Gastrocnemius medialis (tissue), 4 donors: Measurements from ENCODE around the gene VTI1B.

Source experiments
- POLR2A ChIP-seq, 2 donors: fragments of 450-650 bp; IDR thresholded peaks; one replicate each; pipeline ENCODE4 v1.6.1; 2017; ENCODE audit warnings: antibody characterized with exemption in 2 of 2, mild to moderate bottlenecking in 2 of 2, moderate library complexity in 2 of 2
- TF ChIP-seq, protein P1 (sequence below), 5 experiments: fragments of 450-650 bp in 3 of 5; fragments of 200-600 bp in 2 of 5; sonication (generic) in 2 of 5; IDR thresholded peaks in 4 of 5; conservative IDR thresholded peaks in 1 of 5; 1 replicate in 4 of 5; 2 replicates in 1 of 5; pipeline ENCODE4 v1.5.1; 2016 to 2019; ENCODE audit warnings: antibody characterized with exemption in 5 of 5, mild to moderate bottlenecking in 3 of 5, moderate library complexity in 3 of 5

DNA sequence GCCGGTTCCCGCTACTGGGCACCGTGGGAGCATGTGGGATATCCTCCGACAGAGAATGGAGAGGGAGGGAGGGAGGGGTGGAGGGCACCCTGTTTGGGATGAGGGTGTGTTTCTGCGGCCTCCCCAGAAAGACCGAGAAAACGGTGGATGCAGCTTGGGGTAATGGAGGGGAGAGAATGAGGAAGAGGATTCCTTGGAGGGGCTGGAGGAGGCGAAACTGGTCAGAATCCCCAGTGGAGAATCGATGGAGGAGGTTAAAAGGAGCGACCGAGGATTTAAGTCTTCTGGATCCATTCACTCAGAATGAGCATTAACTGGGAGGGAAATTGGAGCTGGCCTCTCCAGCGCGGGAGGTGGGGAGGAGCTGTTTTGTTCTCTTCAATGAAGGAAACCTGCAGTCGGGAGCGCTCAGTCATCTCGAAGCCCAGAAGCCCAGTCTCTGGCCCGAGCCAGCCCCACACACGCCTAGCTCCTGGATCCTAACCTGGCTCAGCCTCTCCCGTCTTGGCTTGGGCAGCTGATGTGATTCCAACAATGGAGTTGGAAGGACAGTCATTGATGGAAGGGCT lies 54.1 kb downstream of the VTI1B start:
- TF ChIP-seq, protein P1, sequence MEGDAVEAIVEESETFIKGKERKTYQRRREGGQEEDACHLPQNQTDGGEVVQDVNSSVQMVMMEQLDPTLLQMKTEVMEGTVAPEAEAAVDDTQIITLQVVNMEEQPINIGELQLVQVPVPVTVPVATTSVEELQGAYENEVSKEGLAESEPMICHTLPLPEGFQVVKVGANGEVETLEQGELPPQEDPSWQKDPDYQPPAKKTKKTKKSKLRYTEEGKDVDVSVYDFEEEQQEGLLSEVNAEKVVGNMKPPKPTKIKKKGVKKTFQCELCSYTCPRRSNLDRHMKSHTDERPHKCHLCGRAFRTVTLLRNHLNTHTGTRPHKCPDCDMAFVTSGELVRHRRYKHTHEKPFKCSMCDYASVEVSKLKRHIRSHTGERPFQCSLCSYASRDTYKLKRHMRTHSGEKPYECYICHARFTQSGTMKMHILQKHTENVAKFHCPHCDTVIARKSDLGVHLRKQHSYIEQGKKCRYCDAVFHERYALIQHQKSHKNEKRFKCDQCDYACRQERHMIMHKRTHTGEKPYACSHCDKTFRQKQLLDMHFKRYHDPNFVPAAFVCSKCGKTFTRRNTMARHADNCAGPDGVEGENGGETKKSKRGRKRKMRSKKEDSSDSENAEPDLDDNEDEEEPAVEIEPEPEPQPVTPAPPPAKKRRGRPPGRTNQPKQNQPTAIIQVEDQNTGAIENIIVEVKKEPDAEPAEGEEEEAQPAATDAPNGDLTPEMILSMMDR (IDR thresholded peaks at IDR 0.05 in 4 of 5, conservative IDR thresholded peaks at IDR 0.05 in 1 of 5) = no peak
- no peak for TF ChIP-seq POLR2A (IDR thresholded peaks at IDR 0.05)
